ENCODE measurements around the gene ANKLE1.

DNA sequence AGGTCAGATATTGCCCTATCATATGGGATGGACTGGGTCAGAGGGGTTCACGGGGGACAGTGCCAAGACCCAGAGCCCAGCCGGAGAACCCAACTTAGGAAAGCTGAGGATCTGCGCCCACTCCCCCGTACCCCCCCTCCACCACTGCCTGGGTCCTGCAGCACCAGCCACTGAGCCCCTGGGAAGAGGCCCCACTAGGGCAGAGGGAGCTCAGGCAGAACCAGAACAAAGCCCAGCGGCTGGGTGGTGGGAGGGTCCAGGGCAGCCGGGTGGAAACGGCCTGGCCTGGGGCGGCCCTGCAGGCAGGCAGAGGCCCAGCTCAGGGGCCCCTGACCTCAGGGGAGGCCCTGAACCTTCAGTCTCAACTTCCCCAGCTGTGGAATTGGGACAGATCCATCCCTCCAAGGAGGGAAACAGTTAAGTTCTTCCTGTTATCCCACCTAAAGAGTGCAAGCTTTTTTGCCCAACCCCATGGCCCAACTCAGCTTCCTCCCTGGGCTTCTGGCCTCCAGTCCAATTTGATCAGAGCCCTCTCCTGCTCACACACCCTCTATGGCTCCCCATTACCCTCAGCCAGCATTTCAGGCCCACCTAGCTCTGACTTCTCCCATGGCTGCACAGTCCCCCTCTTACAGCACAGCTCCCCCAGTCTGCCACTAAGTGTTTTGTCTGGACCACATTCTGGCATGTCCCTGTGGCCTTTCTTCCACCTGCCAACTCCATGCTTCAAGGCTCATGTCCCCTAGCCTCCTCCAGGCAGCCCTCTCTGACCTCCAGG, 39.1 kb upstream of the ANKLE1 start:
- TF ChIP-seq TAF1 (IDR thresholded peaks at IDR 0.05; ENCODE audit: borderline replicate concordance, insufficient read depth, low read length) (no peak), POLR2AphosphoS5 (IDR thresholded peaks at IDR 0.05; ENCODE audit: low read depth, low read length) (no peak)
